Type B pancreatic cell (in vitro differentiated cells): Measurements from ENCODE around the gene RTP4. TPM values are rescaled to one million over a fixed set of nuclear protein-coding genes. Genes with fewer than 3 reads are reported as not detected.

Source experiments
- DNase-seq: peaks from one replicate; pipeline ENCODE4 v3.0.0; 2021; ENCODE audit warnings: mixed read lengths; ENCODE audit not compliant: unreplicated experiment; ENCODE audit errors: extremely low spot score
- H3K27ac Mint-ChIP-seq: 2 replicates; pipeline ENCODE4 v1.8.0; 2021; ENCODE audit warnings: mild to moderate bottlenecking, mixed read lengths
- H3K27me3 Mint-ChIP-seq: 2 replicates; pipeline ENCODE4 v1.8.0; 2021; ENCODE audit warnings: mixed read lengths
- H3K36me3 Mint-ChIP-seq: 2 replicates; pipeline ENCODE4 v1.8.0; 2021; ENCODE audit warnings: mixed read lengths
- H3K4me1 Mint-ChIP-seq: one replicate; pipeline ENCODE4 v1.8.0; 2021; ENCODE audit warnings: mixed read lengths; ENCODE audit not compliant: unreplicated experiment
- H3K4me3 Mint-ChIP-seq: 2 replicates; pipeline ENCODE4 v1.8.0; 2021; ENCODE audit warnings: mild to moderate bottlenecking, mixed read lengths
- H3K9me3 Mint-ChIP-seq: 2 replicates; pipeline ENCODE4 v1.8.0; 2021; ENCODE audit warnings: mixed read lengths
- CTCF ChIP-seq: fragments of 200-600 bp; sonication (generic); conservative IDR thresholded peaks from 2 replicates; pipeline ENCODE4 v1.5.0; 2021; ENCODE audit warnings: antibody characterized with exemption, mild to moderate bottlenecking
- total RNA-seq: library from RNA; stranded (reverse); gene quantifications from 2 replicates; pipeline ENCODE4 v1.2.1, GENCODE V29; 2021; ENCODE audit warnings: low replicate concordance

RTP4 gene
- total RNA-seq, 1 donor from 2014 or later = 1.4 TPM

GRCh38 chr3:187340578-187340977 is 27.6 kb upstream of the RTP4 start:
- H3K9me3 Mint-ChIP-seq = no peaks in the 10 kb centered on the region
- H3K27ac Mint-ChIP-seq = no peak overlapping the region
- peaks cover 3% of the 10 kb centered on the region for H3K27me3 Mint-ChIP-seq
- no peak for TF ChIP-seq CTCF
- no peak overlapping the region for H3K4me3 Mint-ChIP-seq
- no peaks in the 10 kb centered on the region for H3K36me3 Mint-ChIP-seq
- DNase-seq = no peak
- H3K4me1 Mint-ChIP-seq = no peaks in the 10 kb centered on the region

GRCh38 chr3:187342255-187342654 is 25.9 kb upstream of the RTP4 start:
- no peak overlapping the region for H3K27ac Mint-ChIP-seq

GRCh38 chr3:187343670-187344069 is 24.5 kb upstream of the RTP4 start:
- Mint-ChIP-seq H3K27ac (no peak overlapping the region), H3K27me3 (peaks cover 3% of the 10 kb centered on the region), H3K36me3 (no peaks in the 10 kb centered on the region), H3K9me3 (no peaks in the 10 kb centered on the region), H3K4me3 (no peak overlapping the region), H3K4me1 (no peaks in the 10 kb centered on the region)
- no peak for TF ChIP-seq CTCF
- no peak for DNase-seq

More at GRCh38 chr3:187342255-187342654, 25.9 kb upstream of the RTP4 start:
- no peak for DNase-seq
- H3K9me3 Mint-ChIP-seq = no peaks in the 10 kb centered on the region
- no peak for TF ChIP-seq CTCF
- peaks cover 3% of the 10 kb centered on the region for H3K27me3 Mint-ChIP-seq
- H3K4me3 Mint-ChIP-seq = no peak overlapping the region
- no peaks in the 10 kb centered on the region for H3K36me3 Mint-ChIP-seq
- no peaks in the 10 kb centered on the region for H3K4me1 Mint-ChIP-seq

GRCh38 chr3:187352581-187353575 is 15.3 kb upstream of the RTP4 start:
- H3K27ac Mint-ChIP-seq = no peak overlapping the region
- H3K27me3 Mint-ChIP-seq = peaks cover 3% of the 10 kb centered on the region
- DNase-seq = no peak

GRCh38 chr3:187358068-187358467 is 10.1 kb upstream of the RTP4 start:
- H3K9me3 Mint-ChIP-seq = no peaks in the 10 kb centered on the region
- TF ChIP-seq CTCF = no peak

More at GRCh38 chr3:187352581-187353575, 15.3 kb upstream of the RTP4 start:
- H3K4me1 Mint-ChIP-seq = no peaks in the 10 kb centered on the region
- no peak overlapping the region for H3K4me3 Mint-ChIP-seq
- TF ChIP-seq CTCF = no peak
- H3K9me3 Mint-ChIP-seq = no peaks in the 10 kb centered on the region
- H3K36me3 Mint-ChIP-seq = no peaks in the 10 kb centered on the region

More at GRCh38 chr3:187358068-187358467, 10.1 kb upstream of the RTP4 start:
- no peak for DNase-seq
- H3K27me3 Mint-ChIP-seq = peaks cover 18% of the 10 kb centered on the region
- no peaks in the 10 kb centered on the region for H3K36me3 Mint-ChIP-seq
- no peak overlapping the region for H3K27ac Mint-ChIP-seq
- H3K4me3 Mint-ChIP-seq = no peak overlapping the region
- peaks cover 11% of the 10 kb centered on the region for H3K4me1 Mint-ChIP-seq
